Fibroblast of lung (primary cell): ENCODE data around the gene UBE2L3.

Experiments used
- CTCF ChIP-seq, 2 donors: IDR thresholded peaks in 1 of 2; conservative IDR thresholded peaks in 1 of 2; 1 replicate in 1 of 2; 2 replicates in 1 of 2; pipeline ENCODE4 v1.5.1; 2011 to 2012; ENCODE audit warnings: low read length in 2 of 2, control low read depth in 1 of 2, inconsistent platforms in 1 of 2, low read depth in 1 of 2, mild to moderate bottlenecking in 1 of 2
- EZH2 ChIP-seq: IDR thresholded peaks from 2 replicates; pipeline ENCODE4 v1.5.1; 2012; ENCODE audit warnings: low read length, control low read depth, mild to moderate bottlenecking; ENCODE audit errors: missing control alignments

- TF ChIP-seq CTCF (conservative IDR thresholded peaks at IDR 0.05 in 1 of 2, IDR thresholded peaks at IDR 0.05 in 1 of 2; ENCODE audit: low read depth in 1 of 2, low read length in 2 of 2) (no peak), EZH2 (no peak)
Observed at GRCh38 chr22:21570398-21570797, 2.9 kb downstream of the UBE2L3 start.
